Stimulated activated CD8-positive, alpha-beta memory T cell treated with anti-CD3 and anti-CD28 coated beads, Interleukin-15, amount 100 ng/mL, for 1 hour (primary cell): Measurements from ENCODE around the gene C1orf53.

Experiments
- DNase-seq: peaks from one replicate; pipeline ENCODE4 v3.0.0-alpha.2; 2020; ENCODE audit warnings: low read depth

Gene C1orf53

GRCh38 chr1:197955486-197956394 lies 53.3 kb downstream of the C1orf53 start:
- DNase-seq: no peak
